Neural progenitor cell (in vitro differentiated cells): Measurements from ENCODE around the gene TRPM1.

ENCODE experiments used
- EZH2 ChIP-seq: fragments of 200-600 bp; sonication (generic); IDR thresholded peaks from 2 replicates; pipeline ENCODE4 v1.6.1; 2017; ENCODE audit warnings: antibody characterized with exemption, mild to moderate bottlenecking, moderate library complexity
- EZH2phosphoT487 ChIP-seq: fragments of 200-600 bp; sonication (generic); IDR thresholded peaks from 2 replicates; pipeline ENCODE4 v1.6.1; 2017; ENCODE audit warnings: antibody characterized with exemption
- TF ChIP-seq, protein P1 (sequence below): fragments of 200-600 bp; sonication (generic); IDR thresholded peaks from 2 replicates; pipeline ENCODE4 v1.5.1; 2017; ENCODE audit warnings: antibody characterized with exemption, mild to moderate bottlenecking

DNA sequence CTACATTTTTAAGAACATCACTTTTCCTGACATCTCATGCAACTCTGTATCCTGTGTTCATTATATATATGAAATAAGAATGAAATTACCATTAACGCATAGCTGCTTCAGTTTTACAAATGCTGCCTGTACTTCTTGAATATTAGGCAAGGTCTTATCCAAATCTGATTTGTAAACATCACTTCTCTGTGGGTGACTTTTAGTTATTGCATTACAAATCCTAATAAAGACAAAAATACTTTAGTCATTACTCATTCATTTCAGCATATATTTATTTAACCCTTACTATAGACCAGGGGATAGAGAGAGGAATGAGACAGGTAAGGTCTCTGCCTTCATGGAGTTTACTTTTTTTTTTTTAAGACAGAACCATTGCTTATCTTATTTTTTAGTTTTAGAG, 146.9 kb downstream of the TRPM1 start:
- TF ChIP-seq, protein P1, sequence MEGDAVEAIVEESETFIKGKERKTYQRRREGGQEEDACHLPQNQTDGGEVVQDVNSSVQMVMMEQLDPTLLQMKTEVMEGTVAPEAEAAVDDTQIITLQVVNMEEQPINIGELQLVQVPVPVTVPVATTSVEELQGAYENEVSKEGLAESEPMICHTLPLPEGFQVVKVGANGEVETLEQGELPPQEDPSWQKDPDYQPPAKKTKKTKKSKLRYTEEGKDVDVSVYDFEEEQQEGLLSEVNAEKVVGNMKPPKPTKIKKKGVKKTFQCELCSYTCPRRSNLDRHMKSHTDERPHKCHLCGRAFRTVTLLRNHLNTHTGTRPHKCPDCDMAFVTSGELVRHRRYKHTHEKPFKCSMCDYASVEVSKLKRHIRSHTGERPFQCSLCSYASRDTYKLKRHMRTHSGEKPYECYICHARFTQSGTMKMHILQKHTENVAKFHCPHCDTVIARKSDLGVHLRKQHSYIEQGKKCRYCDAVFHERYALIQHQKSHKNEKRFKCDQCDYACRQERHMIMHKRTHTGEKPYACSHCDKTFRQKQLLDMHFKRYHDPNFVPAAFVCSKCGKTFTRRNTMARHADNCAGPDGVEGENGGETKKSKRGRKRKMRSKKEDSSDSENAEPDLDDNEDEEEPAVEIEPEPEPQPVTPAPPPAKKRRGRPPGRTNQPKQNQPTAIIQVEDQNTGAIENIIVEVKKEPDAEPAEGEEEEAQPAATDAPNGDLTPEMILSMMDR: no peak
- TF ChIP-seq EZH2: no peak
- TF ChIP-seq EZH2phosphoT487: no peak
